Suprapubic skin (tissue), 4 donors: ENCODE results near the gene NPAS3. TPM values are rescaled to one million over a fixed set of nuclear protein-coding genes. Genes with fewer than 3 reads are reported as not detected.

Source experiments
- DNase-seq, 2 donors: peaks; one replicate each; pipeline ENCODE4 v3.0.0-alpha.2; 2019; ENCODE audit warnings: low spot score in 2 of 2
- H3K27ac ChIP-seq: fragments of 200-600 bp; sonication (generic); one replicate; pipeline ENCODE4 v1.5.1; 2019
- H3K27me3 ChIP-seq: fragments of 200-600 bp; sonication (generic); one replicate; pipeline ENCODE4 v1.5.1; 2019
- H3K36me3 ChIP-seq: fragments of 200-600 bp; sonication (generic); one replicate; pipeline ENCODE4 v1.5.1; 2019
- H3K4me1 ChIP-seq: fragments of 200-600 bp; sonication (generic); one replicate; pipeline ENCODE4 v1.5.1; 2019
- H3K4me3 ChIP-seq: fragments of 200-600 bp; sonication (generic); one replicate; pipeline ENCODE4 v1.5.1; 2019; ENCODE audit warnings: mild to moderate bottlenecking
- H3K9me3 ChIP-seq: fragments of 200-600 bp; sonication (generic); one replicate; pipeline ENCODE4 v1.5.1; 2019
- CTCF ChIP-seq, 2 donors: fragments of 200-600 bp in 1 of 2; fragments of 450-650 bp in 1 of 2; sonication (generic) in 1 of 2; IDR thresholded peaks; one replicate each; pipeline ENCODE4 v1.5.1; 2016 to 2019; ENCODE audit warnings: antibody characterized with exemption in 2 of 2, mild to moderate bottlenecking in 1 of 2, moderate library complexity in 1 of 2
- EP300 ChIP-seq: sonication (generic); formaldehyde crosslinking; IDR thresholded peaks from one replicate; pipeline ENCODE4 v1.6.1; 2017; ENCODE audit warnings: antibody characterized with exemption
- POLR2A ChIP-seq, 2 donors: fragments of 450-650 bp; IDR thresholded peaks; one replicate each; pipeline ENCODE4 v1.6.1; 2017; ENCODE audit warnings: antibody characterized with exemption in 2 of 2, mild to moderate bottlenecking in 2 of 2, moderate library complexity in 2 of 2
- POLR2AphosphoS5 ChIP-seq, 3 donors: sonication (generic); formaldehyde crosslinking; IDR thresholded peaks; one replicate each; pipeline ENCODE4 v1.6.1; 2017; ENCODE audit warnings: antibody characterized with exemption in 3 of 3
- WGBS: methylation state at CpG from one replicate; pipeline ENCODE4 v1.1.5; 2018; 5-methylcytosine and 5-hydroxymethylcytosine counted together
- total RNA-seq, 4 donors: library from RNA; depleted of rRNA; stranded (reverse); fragments of >200 nt; gene quantifications; one replicate each; pipeline ENCODE4 v1.1.0, GENCODE V29; 2016

NPAS3 gene
- total RNA-seq, 4 donors from 2014 or later, result 0.17 to 0.45 (median 0.29) TPM; not detected in 1

GRCh38 chr14:32905013-32905412 lies 33.7 kb upstream of the NPAS3 start:
- WGBS, result 86% methylated on average over 2 of the region's 2 CpGs
- TF ChIP-seq POLR2A (IDR thresholded peaks at IDR 0.05) (no peak), EP300 (no peak), POLR2AphosphoS5 (IDR thresholded peaks at IDR 0.05) (no peak), CTCF (IDR thresholded peaks at IDR 0.05) (no peak)
- Histone ChIP-seq H3K4me3 (no peak overlapping the region), H3K4me1 (no peaks in the 10 kb centered on the region), H3K36me3 (no peaks in the 10 kb centered on the region), H3K27me3 (peaks cover 2% of the 10 kb centered on the region), H3K27ac (no peak overlapping the region), H3K9me3 (no peaks in the 10 kb centered on the region)
- DNase-seq, result no peak

GRCh38 chr14:32906672-32907071 lies 32.0 kb upstream of the NPAS3 start:
- H3K9me3 ChIP-seq, result no peaks in the 10 kb centered on the region
- DNase-seq, result no peak
- no peak overlapping the region for H3K27ac ChIP-seq
- TF ChIP-seq EP300 (no peak), CTCF (IDR thresholded peaks at IDR 0.05) (no peak), POLR2AphosphoS5 (IDR thresholded peaks at IDR 0.05) (no peak), POLR2A (IDR thresholded peaks at IDR 0.05) (no peak)
- no peaks in the 10 kb centered on the region for H3K4me1 ChIP-seq
- 100% methylated on average over 3 of the region's 3 CpGs for WGBS
- no peaks in the 10 kb centered on the region for H3K27me3 ChIP-seq
- no peak overlapping the region for H3K4me3 ChIP-seq
- H3K36me3 ChIP-seq, result no peaks in the 10 kb centered on the region

GRCh38 chr14:32908196-32909084 lies 30.2 kb upstream of the NPAS3 start:
- no peaks in the 10 kb centered on the region for H3K36me3 ChIP-seq
- no peaks in the 10 kb centered on the region for H3K4me1 ChIP-seq
- TF ChIP-seq CTCF (IDR thresholded peaks at IDR 0.05) (no peak), POLR2A (IDR thresholded peaks at IDR 0.05) (no peak), EP300 (no peak), POLR2AphosphoS5 (IDR thresholded peaks at IDR 0.05) (no peak)
- H3K4me3 ChIP-seq, result no peak overlapping the region
- no peaks in the 10 kb centered on the region for H3K9me3 ChIP-seq
- H3K27ac ChIP-seq, result no peak overlapping the region
- no peaks in the 10 kb centered on the region for H3K27me3 ChIP-seq
- WGBS, result 71% methylated on average over 9 of the region's 9 CpGs
- no peak for DNase-seq

GRCh38 chr14:32913725-32914124 lies 25.0 kb upstream of the NPAS3 start:
- peaks cover 6% of the 10 kb centered on the region for H3K27me3 ChIP-seq
- no peaks in the 10 kb centered on the region for H3K9me3 ChIP-seq
- H3K4me1 ChIP-seq, result no peaks in the 10 kb centered on the region
- no peaks in the 10 kb centered on the region for H3K36me3 ChIP-seq
- H3K27ac ChIP-seq, result no peak overlapping the region
- no peak overlapping the region for H3K4me3 ChIP-seq
- 52% methylated on average over 3 of the region's 3 CpGs for WGBS
- no peak for DNase-seq
- TF ChIP-seq EP300 (no peak), POLR2AphosphoS5 (IDR thresholded peaks at IDR 0.05) (no peak), CTCF (IDR thresholded peaks at IDR 0.05) (no peak), POLR2A (IDR thresholded peaks at IDR 0.05) (no peak)

GRCh38 chr14:32914391-32914790 lies 24.3 kb upstream of the NPAS3 start:
- Histone ChIP-seq H3K27me3 (peaks cover 6% of the 10 kb centered on the region), H3K9me3 (no peaks in the 10 kb centered on the region), H3K27ac (no peak overlapping the region), H3K4me3 (no peak overlapping the region), H3K4me1 (no peaks in the 10 kb centered on the region), H3K36me3 (no peaks in the 10 kb centered on the region)
- DNase-seq, result no peak
- WGBS, result 86% methylated on average over 6 of the region's 6 CpGs
- TF ChIP-seq EP300 (no peak), POLR2A (IDR thresholded peaks at IDR 0.05) (no peak), POLR2AphosphoS5 (IDR thresholded peaks at IDR 0.05) (no peak), CTCF (IDR thresholded peaks at IDR 0.05) (no peak)
